A549 (cell line): Measurements from ENCODE around the gene PRR35. TPM values are rescaled to one million over a fixed set of nuclear protein-coding genes. Genes with fewer than 3 reads are reported as not detected.
A peak's percentile ranks its signal among the peaks of the same experiment; 100 is the strongest.

ENCODE experiments used
- ATAC-seq, 2 experiments: fragments of 200-7000 bp in 1 of 2; fragments of >200 bp in 1 of 2; cut with Nextera tagmentation in 1 of 2; cut with Tn5 transposase in 1 of 2; 3 replicates each; pipeline versions ENCODE4 v1.8.0 to v1.9.1; 2018 to 2020; ENCODE audit warnings: mild to moderate bottlenecking in 1 of 2, moderate library complexity in 1 of 2
- CTCF ChIA-PET: fragments of 300-600 bp; sonication (Branson Sonifier 250); formaldehyde crosslinking; extraction: SDS; loops from one replicate; lab custom pipeline; 2021; ENCODE audit warnings: antibody characterized with exemption, inconsistent platforms; lab: Yijun Ruan, JAX
- POLR2A ChIA-PET: fragments of 350-600 bp; formaldehyde crosslinking; extraction: SDS; loops from one replicate; lab custom pipeline; 2021; ENCODE audit warnings: antibody characterized with exemption, inconsistent platforms; lab: Yijun Ruan, JAX
- DNase-seq, 2 experiments: peaks; one replicate each; pipeline versions ENCODE4 v3.0.0 to v3.0.0-alpha.2; 2011 to 2016; ENCODE audit warnings: low read depth in 1 of 2, low spot score in 1 of 2
- FAIRE-seq: peaks from 2 replicates; lab custom pipeline; 2011; peaks lifted over from hg19 to GRCh38; lab: Jason Lieb, UNC
- H3K27ac ChIP-seq, 2 experiments: fragments of >200 bp; sonication (Bioruptor Twin); formaldehyde crosslinking; 3 replicates each; pipeline ENCODE4 v1.5.1; 2016 to 2017
- H3K4me1 ChIP-seq: fragments of >200 bp; sonication (Bioruptor Twin); formaldehyde crosslinking; 3 replicates; pipeline ENCODE4 v1.6.1; 2016
- H3K4me2 ChIP-seq: fragments of >200 bp; sonication (Bioruptor Twin); formaldehyde crosslinking; 3 replicates; pipeline ENCODE4 v1.6.1; 2016
- H3K4me3 ChIP-seq: fragments of >200 bp; sonication (Bioruptor Twin); formaldehyde crosslinking; 3 replicates; pipeline ENCODE4 v1.5.1; 2016
- H3K9me3 ChIP-seq: fragments of >200 bp; sonication (Bioruptor Twin); formaldehyde crosslinking; 3 replicates; pipeline ENCODE4 v1.6.1; 2016
- CBX8 ChIP-seq: fragments of 200-600 bp; sonication (generic); IDR thresholded peaks from 2 replicates; pipeline ENCODE4 v1.6.1; 2016
- CHD4 ChIP-seq: fragments of 200-600 bp; sonication (generic); IDR thresholded peaks from 2 replicates; pipeline ENCODE4 v1.6.1; 2016; ENCODE audit warnings: antibody characterized with exemption, mild to moderate bottlenecking, borderline replicate concordance
- EHMT2 ChIP-seq: fragments of 200-600 bp; sonication (generic); IDR thresholded peaks from 2 replicates; pipeline ENCODE4 v1.6.1; 2016; ENCODE audit warnings: antibody characterized with exemption, low read depth, mild to moderate bottlenecking, moderate library complexity
- EP300 ChIP-seq, 2 experiments: fragments of >200 bp; sonication (Bioruptor Twin); formaldehyde crosslinking; IDR thresholded peaks; 2 replicates in 1 of 2; 3 replicates in 1 of 2; pipeline ENCODE4 v1.6.1; 2016 to 2017
- FOSB ChIP-seq: fragments of 250-450 bp; sonication (Bioruptor Pico); IDR thresholded peaks from 2 replicates; pipeline ENCODE4 v1.5.0; 2020; ENCODE audit warnings: mild to moderate bottlenecking, moderate library complexity
- FOSL2 ChIP-seq, 2 experiments: fragments of 450-650 bp in 1 of 2; fragments of >200 bp in 1 of 2; sonication (Bioruptor Twin) in 1 of 2; formaldehyde crosslinking; IDR thresholded peaks; 2 replicates each; pipeline versions ENCODE4 v1.5.0 to v1.6.1; 2016 to 2020; ENCODE audit warnings: mild to moderate bottlenecking in 1 of 2, moderate library complexity in 1 of 2
- HOXB13 ChIP-seq: fragments of 250-450 bp; sonication (Bioruptor Pico); IDR thresholded peaks from 2 replicates; pipeline ENCODE4 v1.5.0; 2020; ENCODE audit warnings: low read depth, mild to moderate bottlenecking, moderate library complexity
- HOXB5 ChIP-seq: fragments of 250-450 bp; sonication (Bioruptor Pico); IDR thresholded peaks from 2 replicates; pipeline ENCODE4 v1.5.0; 2020; ENCODE audit warnings: mild to moderate bottlenecking, moderate library complexity
- JUN ChIP-seq, 2 experiments: fragments of >200 bp; sonication (Bioruptor Twin); formaldehyde crosslinking; IDR thresholded peaks; 2 replicates in 1 of 2; 3 replicates in 1 of 2; pipeline ENCODE4 v1.6.1; 2016 to 2017
- JUNB ChIP-seq: fragments of >200 bp; sonication (Bioruptor Twin); formaldehyde crosslinking; IDR thresholded peaks from 2 replicates; pipeline ENCODE4 v1.6.1; 2016
- KDM5A ChIP-seq: fragments of 200-600 bp; sonication (generic); IDR thresholded peaks from 2 replicates; pipeline ENCODE4 v1.6.1; 2016; ENCODE audit warnings: antibody characterized with exemption, mild to moderate bottlenecking
- NPAS2 ChIP-seq: fragments of 250-450 bp; sonication (Bioruptor Pico); IDR thresholded peaks from 2 replicates; pipeline ENCODE4 v1.8.0; 2022; ENCODE audit warnings: mild to moderate bottlenecking, moderate library complexity, borderline replicate concordance
- POLR2A ChIP-seq: IDR thresholded peaks from 2 replicates; pipeline ENCODE4 v1.6.1; 2012; ENCODE audit warnings: mild to moderate bottlenecking, low read length
- POLR2AphosphoS2 ChIP-seq: conservative IDR thresholded peaks from 2 replicates; pipeline ENCODE4 v1.6.1; 2012; ENCODE audit warnings: low read length, improper control_type of control experiment, inconsistent platforms
- RAD21 ChIP-seq, 2 experiments: fragments of >200 bp in 1 of 2; sonication (Bioruptor Twin) in 1 of 2; formaldehyde crosslinking in 1 of 2; IDR thresholded peaks in 1 of 2; conservative IDR thresholded peaks in 1 of 2; 2 replicates in 1 of 2; 3 replicates in 1 of 2; pipeline ENCODE4 v1.6.1; 2012 to 2018; ENCODE audit warnings: inconsistent platforms in 1 of 2
- SREBF2 ChIP-seq: fragments of 450-650 bp; IDR thresholded peaks from 2 replicates; pipeline ENCODE4 v1.6.1; 2014; ENCODE audit warnings: mild to moderate bottlenecking, moderate library complexity
- TFCP2L1 ChIP-seq: fragments of 250-450 bp; sonication (Bioruptor Pico); IDR thresholded peaks from 2 replicates; pipeline ENCODE4 v1.5.0; 2021; ENCODE audit warnings: mild to moderate bottlenecking
- TP53 ChIP-seq: fragments of 250-450 bp; sonication (Bioruptor Pico); IDR thresholded peaks from 2 replicates; pipeline ENCODE4 v1.5.0; 2021; ENCODE audit warnings: mild to moderate bottlenecking, moderate library complexity
- ZSCAN20 ChIP-seq: fragments of 250-450 bp; sonication (Bioruptor Pico); IDR thresholded peaks from 2 replicates; pipeline ENCODE4 v1.8.0; 2022; ENCODE audit warnings: mild to moderate bottlenecking, moderate library complexity
- WGBS: methylation state at CpG from one replicate; pipeline ENCODE4 v1.1.6; 2017; ENCODE audit errors: missing lambda C conversion rate; 5-methylcytosine and 5-hydroxymethylcytosine counted together
- polyA plus RNA-seq, 4 experiments: library from polyadenylated mRNA; depleted of rRNA in 3 of 4; stranded (reverse); fragments of >200 nt; fragmentation: RNase III in 1 of 4; extraction: RNeasy Plus Mini Kit Qiagen cat#74134 plus additional on column Dnase treatment in 1 of 4; gene quantifications; 2 replicates in 3 of 4; 3 replicates in 1 of 4; pipeline ENCODE4 v1.2.3, GENCODE V29; 2011 to 2017
- TF ChIP-seq, protein P1 (sequence below): fragments of 450-650 bp; IDR thresholded peaks from 2 replicates; pipeline ENCODE4 v1.6.1; 2014; ENCODE audit warnings: antibody characterized with exemption
- TF ChIP-seq, protein P2 (sequence below): fragments of >200 bp; sonication (Bioruptor Twin); formaldehyde crosslinking; IDR thresholded peaks from 3 replicates; pipeline ENCODE4 v1.6.1; 2016

PRR35 gene
- polyA plus RNA-seq, 2 of the 4 experiments (the other 2 are of a cell fraction): 0.04 TPM

DNA sequence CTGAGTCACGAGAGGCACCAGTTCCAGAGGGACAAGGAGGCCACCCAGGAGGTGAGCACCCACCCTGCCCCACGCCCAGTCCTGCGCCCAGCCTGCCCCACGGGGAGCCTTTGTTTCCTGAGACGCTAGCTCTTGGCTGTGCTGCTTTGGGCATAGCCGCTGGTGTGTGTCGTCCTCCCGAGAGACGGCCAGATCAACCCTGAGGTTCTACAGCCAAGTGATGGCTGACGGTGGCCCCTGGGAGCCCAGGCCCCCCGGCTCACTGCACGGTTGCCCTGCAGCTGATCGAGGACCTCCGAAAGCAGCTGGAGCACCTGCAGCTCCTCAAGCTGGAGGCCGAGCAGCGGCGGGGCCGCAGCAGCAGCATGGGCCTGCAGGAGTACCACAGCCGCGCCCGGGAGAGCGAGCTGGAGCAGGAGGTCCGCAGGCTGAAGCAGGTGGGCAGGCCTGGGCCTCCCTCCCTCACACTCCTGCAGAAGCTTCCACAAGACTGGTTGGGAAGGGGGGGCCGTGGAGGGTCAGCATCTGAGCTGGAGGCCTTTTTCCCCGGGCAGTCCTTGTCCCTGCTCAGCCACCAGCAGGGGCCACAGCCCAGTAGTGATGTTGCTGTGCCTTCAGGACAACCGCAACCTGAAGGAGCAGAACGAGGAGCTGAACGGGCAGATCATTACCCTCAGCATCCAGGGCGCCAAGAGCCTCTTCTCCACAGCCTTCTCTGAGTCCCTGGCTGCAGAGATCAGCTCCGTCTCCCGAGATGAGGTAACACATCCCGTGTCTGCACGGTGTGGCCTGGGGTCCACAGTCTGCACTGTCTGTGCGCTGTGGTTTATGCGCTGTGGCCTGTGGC is 40.1 kb upstream of the PRR35 start:
- H3K4me1 ChIP-seq: peaks cover 3% of the 10 kb centered on the region
- no peak for DNase-seq
- H3K4me3 ChIP-seq: no peak overlapping the region
- no peak overlapping the region for H3K27ac ChIP-seq
- ChIA-PET POLR2A (interaction anchor here (1.2 kb wide), 1 partner anchor 119 kb away, joined by 3 read pairs; the partner anchor contains the start of gene DECR2), CTCF (interaction anchor here (1.0 to 1.7 kb wide), 2 partner anchors 10 to 38 kb away, joined by 3 to 8 read pairs; no protein-coding TSS in a partner anchor)
- H3K9me3 ChIP-seq: no peaks in the 10 kb centered on the region
- no peak for TF ChIP-seq JUN (IDR thresholded peaks at IDR 0.05)
- TF ChIP-seq, protein P1, sequence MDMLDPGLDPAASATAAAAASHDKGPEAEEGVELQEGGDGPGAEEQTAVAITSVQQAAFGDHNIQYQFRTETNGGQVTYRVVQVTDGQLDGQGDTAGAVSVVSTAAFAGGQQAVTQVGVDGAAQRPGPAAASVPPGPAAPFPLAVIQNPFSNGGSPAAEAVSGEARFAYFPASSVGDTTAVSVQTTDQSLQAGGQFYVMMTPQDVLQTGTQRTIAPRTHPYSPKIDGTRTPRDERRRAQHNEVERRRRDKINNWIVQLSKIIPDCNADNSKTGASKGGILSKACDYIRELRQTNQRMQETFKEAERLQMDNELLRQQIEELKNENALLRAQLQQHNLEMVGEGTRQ: no peak
- no peak for TF ChIP-seq SREBF2
- no peak for ATAC-seq
- no peak for FAIRE-seq
- no peak overlapping the region for H3K4me2 ChIP-seq
- WGBS: 97% methylated on average over 26 of the region's 35 CpGs

DNA sequence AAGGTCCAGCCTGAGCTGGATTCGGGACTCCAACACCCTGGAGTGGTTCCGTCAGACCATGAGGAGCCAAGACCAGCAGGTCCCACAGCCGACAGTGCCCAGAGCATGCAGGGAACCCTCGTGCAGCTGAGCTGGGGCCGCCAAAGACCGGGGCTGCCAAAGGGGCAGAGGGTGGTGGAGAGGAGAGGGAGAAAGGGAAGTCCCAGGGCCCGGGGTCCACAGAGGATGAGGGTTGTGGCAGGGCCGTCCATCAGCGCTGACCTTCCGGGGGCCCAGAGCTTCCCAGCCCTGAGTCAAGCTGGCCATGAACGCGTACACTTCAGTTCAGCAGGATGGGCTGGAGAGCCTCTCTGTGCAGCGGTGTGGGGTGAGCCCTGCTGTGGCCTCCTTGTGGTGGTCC is 39.3 kb upstream of the PRR35 start:
- 96% methylated on average over 13 of the region's 13 CpGs for WGBS
- ChIA-PET POLR2A (no interaction called here), CTCF (interaction anchor here (1.0 kb wide), 1 partner anchor 37 kb away, joined by 3 read pairs; no protein-coding TSS in a partner anchor)
- ATAC-seq: no peak
- no peak for DNase-seq
- Histone ChIP-seq H3K9me3 (no peaks in the 10 kb centered on the region), H3K4me2 (no peak overlapping the region), H3K4me1 (peaks cover 11% of the 10 kb centered on the region), H3K27ac (no peak overlapping the region), H3K4me3 (no peak overlapping the region)
- TF ChIP-seq FOSL2 (IDR thresholded peaks at IDR 0.05) (no peak), FOSL2 (CRISPR knock-in tag; IDR thresholded peaks at IDR 0.05) (no peak), EP300 (IDR thresholded peaks at IDR 0.05) (no peak), KDM5A (no peak), POLR2AphosphoS2 (no peak), HOXB13 (CRISPR knock-in tag) (no peak), TFCP2L1 (CRISPR knock-in tag) (no peak), JUNB (no peak), CBX8 (no peak), ZSCAN20 (no peak), JUN (IDR thresholded peaks at IDR 0.05) (no peak), EHMT2 (no peak), TP53 (CRISPR knock-in tag) (no peak), RAD21 (conservative IDR thresholded peaks at IDR 0.05 in 1 of 2, IDR thresholded peaks at IDR 0.05 in 1 of 2) (no peak), NPAS2 (no peak)
- TF ChIP-seq, protein P2, sequence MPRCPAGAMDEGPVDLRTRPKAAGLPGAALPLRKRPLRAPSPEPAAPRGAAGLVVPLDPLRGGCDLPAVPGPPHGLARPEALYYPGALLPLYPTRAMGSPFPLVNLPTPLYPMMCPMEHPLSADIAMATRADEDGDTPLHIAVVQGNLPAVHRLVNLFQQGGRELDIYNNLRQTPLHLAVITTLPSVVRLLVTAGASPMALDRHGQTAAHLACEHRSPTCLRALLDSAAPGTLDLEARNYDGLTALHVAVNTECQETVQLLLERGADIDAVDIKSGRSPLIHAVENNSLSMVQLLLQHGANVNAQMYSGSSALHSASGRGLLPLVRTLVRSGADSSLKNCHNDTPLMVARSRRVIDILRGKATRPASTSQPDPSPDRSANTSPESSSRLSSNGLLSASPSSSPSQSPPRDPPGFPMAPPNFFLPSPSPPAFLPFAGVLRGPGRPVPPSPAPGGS: no peak
- FAIRE-seq: no peak

DNA sequence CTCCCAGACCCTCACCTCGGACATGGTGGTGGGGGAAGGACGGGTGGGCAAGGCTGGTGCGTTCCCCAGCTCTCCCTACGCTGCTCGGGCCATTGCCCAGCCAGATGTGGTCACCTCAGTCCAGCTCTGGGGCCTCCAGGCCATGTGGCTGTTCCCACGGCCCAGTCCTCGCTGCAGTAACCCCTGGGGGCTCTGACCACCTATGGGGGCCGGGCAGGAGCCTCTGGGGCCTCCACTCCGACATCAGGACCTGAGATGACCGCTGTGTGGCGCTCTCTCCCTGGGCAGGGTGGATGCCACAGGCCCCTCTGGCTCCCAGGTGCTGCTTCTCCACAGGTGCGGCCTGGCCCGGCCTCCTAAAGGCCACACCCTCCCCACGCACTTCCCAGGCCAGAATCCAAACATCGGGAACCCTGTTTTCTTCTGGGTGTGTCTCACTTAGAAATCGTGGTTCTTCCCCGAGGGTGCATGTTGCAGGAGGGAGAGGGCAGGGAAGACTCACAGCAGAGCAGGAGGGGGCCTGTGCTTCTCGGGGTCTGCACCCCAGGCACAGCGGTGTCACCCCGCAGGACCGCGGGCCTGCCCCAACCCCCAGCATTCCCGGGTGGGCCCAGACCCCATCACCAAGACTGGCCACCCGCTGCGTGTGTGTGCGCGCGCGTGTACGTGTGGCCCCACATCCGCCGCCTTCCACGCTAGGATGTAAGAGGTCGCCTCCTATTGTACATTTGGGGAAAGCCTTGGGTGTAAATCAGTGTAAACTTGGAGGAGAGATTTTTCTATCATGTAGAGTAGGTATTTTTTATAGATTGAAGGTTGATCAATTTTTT is 38.6 kb upstream of the PRR35 start:
- ChIA-PET CTCF (interaction anchor here (1.0 kb wide), 1 partner anchor 36 kb away, joined by 3 read pairs; no protein-coding TSS in a partner anchor), POLR2A (no interaction called here)
- 86% methylated on average over 34 of the region's 34 CpGs for WGBS
- Histone ChIP-seq H3K4me2 (no peak overlapping the region), H3K9me3 (no peaks in the 10 kb centered on the region), H3K4me3 (no peak overlapping the region), H3K4me1 (peaks cover 17% of the 10 kb centered on the region), H3K27ac (no peak overlapping the region)
- no peak for DNase-seq
- no peak for ATAC-seq
- no peak for FAIRE-seq
- TF ChIP-seq HOXB5 (CRISPR knock-in tag): no peak
- TF ChIP-seq FOSB (CRISPR knock-in tag): no peak
- no peak for TF ChIP-seq CHD4
- TF ChIP-seq POLR2A: peak; percentile 33
- TF ChIP-seq, all 56 proteins: peak for 1
